ENCODE results near the gene PAPOLA.
A peak's percentile ranks its signal among the peaks of the same experiment; 100 is the strongest.

PAPOLA gene

DNA sequence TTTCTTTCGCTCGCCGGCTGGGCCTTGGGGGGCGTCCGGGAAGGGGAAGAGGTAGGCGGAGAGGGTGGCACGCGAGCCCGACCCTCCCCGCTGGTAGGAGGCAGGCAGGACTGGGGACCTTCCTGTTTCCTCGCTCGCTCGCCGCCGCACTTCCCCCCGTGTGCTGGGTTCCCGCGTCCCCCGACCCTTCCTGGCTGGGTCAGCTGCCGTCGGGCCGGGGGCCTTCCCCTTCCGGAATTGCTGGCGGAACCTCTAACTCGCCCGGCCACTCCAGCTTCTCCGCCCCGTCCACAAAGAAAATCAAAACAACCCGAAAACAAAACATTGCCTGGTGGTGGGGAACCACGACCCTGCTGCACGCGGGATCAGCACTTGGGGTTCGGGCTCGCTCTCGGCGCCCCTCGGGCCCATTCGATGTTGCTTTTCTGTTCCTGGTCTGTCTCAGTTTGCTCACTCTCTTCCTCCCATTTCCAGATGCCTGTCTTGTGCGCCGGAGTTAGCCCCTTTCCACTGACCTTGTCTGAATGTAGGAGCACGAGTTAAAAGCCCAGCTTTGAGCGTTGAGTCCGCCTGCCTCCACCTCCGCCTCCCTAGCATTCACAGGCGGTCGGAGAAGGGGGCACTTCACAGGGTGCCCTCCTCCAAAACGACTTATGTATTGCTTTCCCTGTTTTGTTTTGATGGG is 581 bp downstream of the PAPOLA start (continued):
- TF ChIP-seq, protein P1, sequence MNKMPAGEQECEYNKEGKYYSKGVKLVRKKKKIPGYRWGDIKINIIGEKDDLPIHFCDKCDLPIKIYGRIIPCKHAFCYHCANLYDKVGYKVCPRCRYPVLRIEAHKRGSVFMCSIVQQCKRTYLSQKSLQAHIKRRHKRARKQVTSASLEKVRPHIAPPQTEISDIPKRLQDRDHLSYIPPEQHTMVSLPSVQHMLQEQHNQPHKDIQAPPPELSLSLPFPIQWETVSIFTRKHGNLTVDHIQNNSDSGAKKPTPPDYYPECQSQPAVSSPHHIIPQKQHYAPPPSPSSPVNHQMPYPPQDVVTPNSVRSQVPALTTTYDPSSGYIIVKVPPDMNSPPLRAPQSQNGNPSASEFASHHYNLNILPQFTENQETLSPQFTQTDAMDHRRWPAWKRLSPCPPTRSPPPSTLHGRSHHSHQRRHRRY (tag by site-specific recombination; IDR thresholded peaks at IDR 0.05), result 0 out of 2 replicates have a peak, but pooled peaks have one; percentile 33
- TF ChIP-seq FEZF1 (tag by site-specific recombination; IDR thresholded peaks at IDR 0.05) (no peak), SP7 (tag by site-specific recombination; IDR thresholded peaks at IDR 0.05) (0 out of 2 replicates have a peak, but pooled peaks have one; percentile 4), ZFP37 (tag by site-specific recombination; IDR thresholded peaks at IDR 0.05) (0 out of 2 replicates have a peak, but pooled peaks have one; percentile 49), ZNF335 (tag by site-specific recombination; conservative IDR thresholded peaks at IDR 0.05) (peak; percentile 85), ZNF692 (tag by site-specific recombination; IDR thresholded peaks at IDR 0.05) (peak; percentile 91; the same call in 1 of the 2 replicates), BCL11B (tag by site-specific recombination; IDR thresholded peaks at IDR 0.05; ENCODE audit: low read depth) (0 out of 2 replicates have a peak, but pooled peaks have one; percentile 27), ZBTB11 (tag by site-specific recombination; conservative IDR thresholded peaks at IDR 0.05; ENCODE audit: low read depth) (peak; percentile 94), ZNF521 (tag by site-specific recombination; IDR thresholded peaks at IDR 0.05) (no peak), ZNF791 (tag by site-specific recombination; IDR thresholded peaks at IDR 0.05) (no peak)
- TF ChIP-seq, protein P2, sequence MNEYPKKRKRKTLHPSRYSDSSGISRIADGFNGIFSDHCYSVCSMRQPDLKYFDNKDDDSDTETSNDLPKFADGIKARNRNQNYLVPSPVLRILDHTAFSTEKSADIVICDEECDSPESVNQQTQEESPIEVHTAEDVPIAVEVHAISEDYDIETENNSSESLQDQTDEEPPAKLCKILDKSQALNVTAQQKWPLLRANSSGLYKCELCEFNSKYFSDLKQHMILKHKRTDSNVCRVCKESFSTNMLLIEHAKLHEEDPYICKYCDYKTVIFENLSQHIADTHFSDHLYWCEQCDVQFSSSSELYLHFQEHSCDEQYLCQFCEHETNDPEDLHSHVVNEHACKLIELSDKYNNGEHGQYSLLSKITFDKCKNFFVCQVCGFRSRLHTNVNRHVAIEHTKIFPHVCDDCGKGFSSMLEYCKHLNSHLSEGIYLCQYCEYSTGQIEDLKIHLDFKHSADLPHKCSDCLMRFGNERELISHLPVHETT (tag by site-specific recombination; IDR thresholded peaks at IDR 0.05), result no peak

GRCh38 chr14:96503306-96503679 is 1.1 kb downstream of the PAPOLA start:
- ChIA-PET POLR2A (no interaction called here), CTCF (no interaction called here)
- Histone ChIP-seq H3K4me1 (ENCODE audit: control insufficient read depth, insufficient read depth, low read length) (peaks cover 12% of the 10 kb centered on the region), H3K9me3 (ENCODE audit: control insufficient read depth, insufficient read depth, low read depth, low read length) (no peaks in the 10 kb centered on the region), H3K4me3 (ENCODE audit: low read depth, low read length) (peak overlapping the region; percentile 99), H3K36me3 (ENCODE audit: control insufficient read depth in 2 of 2, insufficient read depth in 1 of 2, low read length in 2 of 2) (peaks cover 0 to 10% of the 10 kb centered on the region in 2 experiments; a peak in 1 of 3 replicates), H3K27ac (ENCODE audit: extremely low read depth, low read depth, low read length) (peak overlapping the region; percentile 92)
- TF ChIP-seq BCL6B (tag by site-specific recombination; IDR thresholded peaks at IDR 0.05), result no peak
- no peak for TF ChIP-seq ZNF792 (tag by site-specific recombination; IDR thresholded peaks at IDR 0.05)
- TF ChIP-seq RBAK (tag by site-specific recombination; IDR thresholded peaks at IDR 0.05), result no peak
- no peak for TF ChIP-seq SCRT1 (tag by site-specific recombination; IDR thresholded peaks at IDR 0.05; ENCODE audit: borderline replicate concordance)
- TF ChIP-seq, protein P3, sequence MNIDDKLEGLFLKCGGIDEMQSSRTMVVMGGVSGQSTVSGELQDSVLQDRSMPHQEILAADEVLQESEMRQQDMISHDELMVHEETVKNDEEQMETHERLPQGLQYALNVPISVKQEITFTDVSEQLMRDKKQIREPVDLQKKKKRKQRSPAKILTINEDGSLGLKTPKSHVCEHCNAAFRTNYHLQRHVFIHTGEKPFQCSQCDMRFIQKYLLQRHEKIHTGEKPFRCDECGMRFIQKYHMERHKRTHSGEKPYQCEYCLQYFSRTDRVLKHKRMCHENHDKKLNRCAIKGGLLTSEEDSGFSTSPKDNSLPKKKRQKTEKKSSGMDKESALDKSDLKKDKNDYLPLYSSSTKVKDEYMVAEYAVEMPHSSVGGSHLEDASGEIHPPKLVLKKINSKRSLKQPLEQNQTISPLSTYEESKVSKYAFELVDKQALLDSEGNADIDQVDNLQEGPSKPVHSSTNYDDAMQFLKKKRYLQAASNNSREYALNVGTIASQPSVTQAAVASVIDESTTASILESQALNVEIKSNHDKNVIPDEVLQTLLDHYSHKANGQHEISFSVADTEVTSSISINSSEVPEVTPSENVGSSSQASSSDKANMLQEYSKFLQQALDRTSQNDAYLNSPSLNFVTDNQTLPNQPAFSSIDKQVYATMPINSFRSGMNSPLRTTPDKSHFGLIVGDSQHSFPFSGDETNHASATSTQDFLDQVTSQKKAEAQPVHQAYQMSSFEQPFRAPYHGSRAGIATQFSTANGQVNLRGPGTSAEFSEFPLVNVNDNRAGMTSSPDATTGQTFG (tag by site-specific recombination; IDR thresholded peaks at IDR 0.05; ENCODE audit: borderline replicate concordance), result no peak
- TF ChIP-seq ZNF362 (tag by site-specific recombination; IDR thresholded peaks at IDR 0.05), result peak; percentile 76; the same call in 1 of the 2 replicates
- TF ChIP-seq ZNF530 (tag by site-specific recombination; IDR thresholded peaks at IDR 0.05; ENCODE audit: low read depth), result no peak
- no peak for TF ChIP-seq ZNF433 (tag by site-specific recombination; IDR thresholded peaks at IDR 0.05; ENCODE audit: low read depth)
- no peak for TF ChIP-seq ZFP41 (tag by site-specific recombination; IDR thresholded peaks at IDR 0.05; ENCODE audit: borderline replicate concordance)
- 0 out of 2 replicates have a peak, but pooled peaks have one; percentile 1 for TF ChIP-seq SP7 (tag by site-specific recombination; IDR thresholded peaks at IDR 0.05)
- no peak for TF ChIP-seq MZF1 (tag by site-specific recombination; IDR thresholded peaks at IDR 0.05; ENCODE audit: borderline replicate concordance)
- TF ChIP-seq ZNF624 (tag by site-specific recombination; IDR thresholded peaks at IDR 0.05), result no peak
- TF ChIP-seq FEZF1 (tag by site-specific recombination; IDR thresholded peaks at IDR 0.05), result no peak

All from HEK293 (cell line).